Activated CD4-positive, alpha-beta T cell treated with anti-CD3 and anti-CD28 coated beads, Interleukin-2, Interleukin-4, amounts not matched to agents 100 ng/mL and 50 ng/mL, durations not matched to agents 16 hours and 8 hours (primary cell): ENCODE data around the gene ARHGAP24.
"Not testable (repeated sequence)": the region's sequence is repeated elsewhere in the genome, so short reads cannot be mapped to it uniquely, and the experiment has no call there.

Source experiments
- DNase-seq: peaks from one replicate; pipeline ENCODE4 v3.0.0-alpha.2; 2020; ENCODE audit warnings: low spot score

The ARHGAP24 gene

DNA sequence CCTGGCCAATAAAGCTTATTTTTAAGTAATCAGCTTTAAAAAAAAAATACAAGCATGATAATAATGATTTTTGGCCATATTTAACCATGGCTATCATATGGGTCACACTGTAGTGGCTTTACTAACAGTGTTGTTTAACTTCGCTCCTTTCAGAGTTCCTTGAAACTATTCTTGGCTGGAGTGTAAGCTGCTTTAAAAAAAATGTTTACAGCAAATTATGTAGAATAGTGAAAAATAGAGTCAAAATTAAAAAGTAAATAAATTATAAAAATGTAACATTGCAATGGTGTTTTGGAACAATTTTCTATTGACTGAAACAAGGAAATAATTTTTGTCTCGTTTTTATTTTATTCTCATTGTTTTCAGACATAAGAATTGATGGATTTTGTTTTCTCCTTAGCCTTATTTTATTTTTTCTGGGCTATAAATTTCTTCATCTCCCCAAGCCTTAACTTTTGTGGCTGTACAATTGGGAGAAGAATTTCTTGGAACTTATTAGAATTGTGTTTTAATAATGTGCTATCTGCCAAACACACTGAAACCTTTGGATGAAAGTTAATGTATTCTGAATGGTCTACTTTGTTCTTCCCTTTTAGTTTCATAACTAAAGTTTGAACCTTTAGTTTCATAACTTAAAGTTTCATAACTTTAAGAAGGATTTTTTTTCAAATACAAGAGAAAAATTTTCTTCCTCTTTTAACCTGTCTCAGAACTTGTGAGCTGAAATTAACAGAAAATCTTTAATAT, 182.0 kb downstream of the ARHGAP24 start:
- no peak for DNase-seq

DNA sequence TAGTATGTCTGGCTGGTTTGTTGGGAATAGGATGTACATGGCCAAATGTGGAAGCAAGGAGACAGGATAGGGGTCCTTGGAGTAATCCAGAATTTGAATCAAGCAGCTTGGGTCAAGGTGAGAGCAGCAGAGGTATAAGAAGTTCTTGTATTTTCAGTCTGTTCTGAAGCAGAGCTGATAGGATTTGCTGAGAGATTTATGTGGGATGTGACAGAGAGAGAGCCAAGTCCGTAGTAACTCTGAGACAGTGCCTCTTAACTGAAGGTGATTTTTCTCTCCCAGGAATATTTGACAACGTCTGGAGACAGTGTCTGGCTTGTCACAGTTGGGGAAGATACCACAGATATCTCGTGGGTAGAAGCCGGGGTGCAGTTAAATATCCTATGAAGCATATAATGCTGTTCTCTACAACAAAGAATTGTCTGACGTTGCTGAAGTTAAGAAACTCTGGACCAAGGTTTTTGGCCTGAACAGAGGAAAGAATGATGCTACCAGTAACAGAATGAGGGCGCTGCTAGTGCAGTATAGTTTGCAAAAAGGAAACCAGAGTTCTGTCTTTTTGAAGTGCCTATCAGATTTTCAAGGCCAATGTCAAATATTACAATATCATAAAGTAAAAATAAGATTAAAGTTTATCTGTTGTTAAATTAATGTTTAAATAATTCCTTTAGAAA, 184.0 kb downstream of the ARHGAP24 start:
- no peak for DNase-seq

DNA sequence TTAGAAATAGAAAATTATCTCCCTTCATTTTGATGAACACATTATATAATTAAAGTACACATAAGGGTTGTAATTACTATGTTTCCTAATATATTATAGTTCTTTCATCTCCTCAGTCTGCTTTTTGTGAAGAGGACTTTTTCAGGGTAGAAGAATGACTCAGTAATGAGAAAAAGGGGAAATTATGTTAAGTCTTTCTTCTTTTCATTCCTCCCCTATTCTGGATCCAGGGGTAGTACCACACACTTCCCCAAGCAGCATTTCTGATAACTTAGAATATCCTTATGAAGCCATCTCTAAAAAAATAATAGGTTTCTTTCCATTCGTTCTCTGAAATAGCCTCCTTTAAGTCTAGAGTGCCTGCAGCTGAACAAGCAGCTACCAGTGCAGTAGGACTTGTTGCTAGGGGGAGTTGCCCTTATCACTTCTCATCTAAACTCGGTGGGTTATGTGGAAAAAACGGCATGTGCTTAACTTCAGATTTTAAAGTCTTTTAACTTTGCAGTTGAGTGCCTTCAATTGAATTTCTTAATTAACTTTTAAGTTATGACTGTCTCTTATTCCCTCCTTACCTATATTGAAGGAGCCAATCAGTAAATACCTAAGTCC, 184.8 kb downstream of the ARHGAP24 start:
- no peak for DNase-seq

DNA sequence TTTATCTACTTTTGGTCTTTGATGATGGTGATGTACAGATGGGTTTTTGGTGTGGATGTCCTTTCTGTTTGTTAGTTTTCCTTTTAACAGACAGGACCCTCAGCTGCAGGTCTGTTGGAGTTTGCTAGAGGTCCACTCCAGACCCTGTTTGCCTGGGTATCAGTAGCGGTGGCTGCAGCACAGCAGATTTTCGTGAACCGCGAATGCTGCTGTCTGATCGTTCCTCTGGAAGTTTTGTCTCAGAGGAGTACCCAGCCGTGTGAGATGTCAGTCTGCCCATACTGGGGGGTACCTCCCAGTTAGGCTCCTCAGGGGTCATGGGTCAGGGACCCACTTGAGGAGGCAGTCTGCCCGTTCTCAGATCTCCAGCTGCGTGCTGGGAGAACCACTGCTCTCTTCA, 191.7 kb downstream of the ARHGAP24 start:
- DNase-seq = not testable (repeated sequence)

DNA sequence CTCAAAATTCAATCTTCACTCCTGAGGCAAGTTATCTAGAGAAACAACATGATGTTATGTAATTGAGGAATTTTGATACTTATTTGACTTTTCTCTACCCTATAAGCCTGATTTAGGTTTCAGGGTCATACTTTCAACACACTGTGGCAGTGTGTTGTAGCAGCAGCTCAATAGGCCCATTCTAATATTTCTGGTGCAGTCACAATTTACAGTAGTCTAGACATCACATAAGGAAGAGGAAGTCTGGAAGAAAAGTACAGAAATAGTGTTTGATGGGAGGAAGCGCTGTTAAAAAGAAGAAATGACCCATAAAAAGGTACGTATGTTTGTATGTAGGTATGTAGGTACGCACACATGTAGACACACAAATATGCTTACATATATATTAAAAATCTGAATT, 194.3 kb downstream of the ARHGAP24 start:
- DNase-seq = no peak

DNA sequence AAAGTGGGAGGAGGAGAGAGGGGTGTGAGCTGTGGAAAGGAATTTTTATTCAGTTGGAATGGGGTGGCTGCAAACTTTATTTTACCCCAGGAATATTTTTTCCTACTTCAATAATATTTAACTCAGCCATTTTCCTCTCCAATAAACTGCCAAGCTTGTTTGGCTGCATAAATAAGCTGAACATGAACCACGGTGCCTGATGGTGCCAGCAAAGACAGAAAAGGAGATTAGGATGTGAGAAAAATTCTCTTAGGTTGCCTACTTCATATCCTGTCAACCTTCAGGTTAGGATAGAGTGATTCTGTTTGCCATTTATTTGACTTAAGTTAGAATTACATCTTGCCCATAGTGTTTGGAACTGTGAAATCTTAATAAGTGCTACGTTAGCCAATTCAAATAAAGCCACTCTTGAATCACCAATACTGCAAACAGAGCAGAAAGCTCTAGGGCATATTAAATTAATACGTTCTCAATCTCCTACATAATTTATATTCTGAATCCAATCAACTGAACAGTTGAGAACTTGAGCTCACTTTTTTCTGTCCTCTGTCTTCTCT, 195.1 kb downstream of the ARHGAP24 start:
- DNase-seq = no peak

DNA sequence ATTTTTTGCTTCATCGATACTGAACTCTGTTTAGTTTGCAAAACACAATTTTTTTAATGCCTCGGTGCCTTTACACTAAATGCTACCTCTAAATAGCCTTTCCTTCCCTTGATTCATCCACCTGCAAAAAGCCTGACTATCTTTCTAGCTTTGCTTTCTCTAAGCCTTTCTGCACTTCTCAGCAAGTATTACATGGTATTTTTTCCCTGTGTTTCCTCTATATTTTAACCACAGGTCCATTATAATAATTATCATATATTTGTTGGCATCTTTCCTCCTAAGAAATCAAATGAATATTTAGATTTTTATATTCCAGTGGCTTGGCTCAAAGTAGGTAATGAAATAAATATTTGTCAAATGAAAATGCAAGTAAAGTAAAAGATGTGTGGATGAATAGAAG, 196.2 kb downstream of the ARHGAP24 start:
- no peak for DNase-seq

DNA sequence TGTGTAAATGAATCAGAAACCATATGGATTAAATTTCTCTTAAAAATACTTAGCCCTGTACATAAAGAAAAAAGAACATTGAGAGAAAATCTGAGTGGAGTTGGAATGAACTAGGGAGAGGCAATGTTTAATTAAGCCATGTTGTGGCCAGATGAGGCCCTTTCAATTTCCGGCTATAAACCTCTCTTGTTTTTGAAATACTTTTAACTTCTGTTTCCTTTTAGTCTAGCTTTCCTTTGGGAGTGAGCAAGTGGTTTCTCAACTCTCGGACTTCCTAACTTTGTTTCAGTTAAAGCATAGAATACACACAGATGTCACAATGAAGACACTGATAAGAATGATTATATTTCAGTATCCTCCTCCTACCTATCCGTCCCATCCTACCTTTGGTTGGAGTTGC, 197.2 kb downstream of the ARHGAP24 start:
- no peak for DNase-seq

DNA sequence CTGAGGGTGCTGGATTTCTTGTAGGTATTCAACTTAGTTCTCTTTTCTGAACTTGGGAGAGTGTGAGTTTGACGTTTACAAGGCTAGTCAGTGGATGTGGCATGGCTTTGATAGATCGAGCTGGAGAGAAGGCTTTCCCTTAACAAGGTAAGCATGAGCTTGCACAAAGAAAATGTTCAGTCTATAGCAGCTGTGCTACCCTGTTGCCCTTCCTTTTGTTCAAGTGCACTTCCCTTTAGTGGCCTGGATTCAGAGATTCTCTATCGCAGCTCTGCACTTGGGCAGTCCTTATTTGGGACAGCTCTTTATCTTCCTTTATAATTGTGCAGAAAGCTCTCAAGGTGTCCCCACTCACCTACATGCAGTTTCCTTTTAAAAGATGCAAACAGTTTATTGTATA, 198.0 kb downstream of the ARHGAP24 start:
- no peak for DNase-seq

DNA sequence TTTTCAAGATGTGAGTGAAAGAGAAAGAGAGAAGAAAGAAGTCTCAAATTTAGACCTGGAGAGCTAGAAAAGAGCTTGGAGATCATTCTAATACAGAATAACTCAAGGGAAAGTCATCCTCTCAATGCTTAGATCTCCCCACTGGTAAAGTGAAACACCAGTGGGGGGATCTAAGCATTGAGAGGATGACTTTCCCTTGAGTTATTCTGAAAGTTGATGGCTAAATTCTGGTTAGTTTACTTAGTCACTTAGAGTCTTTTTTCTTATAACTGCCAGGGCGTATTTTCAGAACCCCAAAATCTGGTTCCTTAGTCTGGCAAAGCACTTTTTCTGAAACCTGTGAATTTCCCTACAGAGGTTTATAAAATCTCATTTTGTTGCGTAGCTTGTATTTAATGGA, 198.6 kb downstream of the ARHGAP24 start:
- no peak for DNase-seq

DNA sequence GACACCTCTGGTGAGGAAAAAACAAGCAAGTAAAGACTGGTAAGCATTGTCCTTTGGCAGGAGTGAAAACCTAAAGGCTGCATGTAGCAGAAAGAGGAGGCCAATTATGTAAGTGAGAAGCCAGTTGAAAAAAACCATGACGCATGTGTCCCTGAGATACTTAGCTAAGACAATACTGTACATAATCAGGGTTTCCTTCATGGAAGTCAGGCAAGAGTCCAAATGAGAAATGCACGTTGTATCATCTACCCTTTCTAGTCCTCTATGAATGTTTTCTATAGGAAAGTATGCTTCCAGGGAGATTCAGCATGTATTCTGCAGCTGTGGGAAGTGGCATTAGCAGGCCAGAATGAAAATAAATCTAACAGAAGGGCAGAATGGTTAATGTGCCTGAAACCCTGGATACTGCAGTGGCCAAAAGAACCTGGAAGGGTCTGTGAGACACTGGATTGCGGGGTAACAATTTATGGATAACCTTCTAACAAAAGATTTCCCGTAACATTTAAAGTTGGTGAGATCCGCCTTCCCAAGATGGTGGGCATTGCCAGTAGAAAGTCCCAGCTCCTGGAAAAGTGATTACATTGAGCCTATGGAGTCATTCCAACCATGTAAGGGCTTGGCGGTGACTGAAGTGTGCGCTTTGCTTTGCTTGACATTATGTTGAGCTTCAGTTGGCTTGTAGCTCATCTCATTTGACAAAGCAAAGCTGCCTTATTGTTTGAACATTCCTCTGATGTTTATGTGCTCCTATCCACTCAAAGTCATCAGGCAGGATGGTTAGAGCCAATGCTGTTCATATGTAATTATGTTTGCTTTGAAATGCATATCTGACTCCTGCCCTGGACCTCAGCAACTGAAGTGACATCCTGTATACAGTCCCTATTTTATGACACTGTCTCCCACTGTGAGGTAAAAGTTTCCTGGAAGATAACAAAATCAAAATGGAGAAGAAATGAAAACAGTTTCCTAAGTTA, 200.4 kb downstream of the ARHGAP24 start:
- DNase-seq = no peak

DNA sequence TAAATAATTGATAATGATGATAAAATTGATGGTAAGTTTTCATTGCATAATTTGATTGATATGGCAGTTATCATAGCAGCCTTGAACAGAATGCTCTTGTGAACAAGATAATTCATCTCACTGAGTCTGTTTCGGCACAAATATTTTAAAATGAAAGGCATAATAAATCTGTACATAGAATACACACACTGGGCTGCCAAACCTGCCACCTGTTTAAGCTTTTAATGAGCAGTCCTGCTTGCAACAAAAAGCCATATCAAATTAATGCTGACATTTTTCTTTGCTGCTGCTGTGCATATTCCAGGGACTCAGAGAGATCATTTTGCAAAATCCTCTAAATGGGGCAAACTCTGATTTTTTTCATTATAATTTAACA, 201.1 kb downstream of the ARHGAP24 start:
- DNase-seq = no peak

DNA sequence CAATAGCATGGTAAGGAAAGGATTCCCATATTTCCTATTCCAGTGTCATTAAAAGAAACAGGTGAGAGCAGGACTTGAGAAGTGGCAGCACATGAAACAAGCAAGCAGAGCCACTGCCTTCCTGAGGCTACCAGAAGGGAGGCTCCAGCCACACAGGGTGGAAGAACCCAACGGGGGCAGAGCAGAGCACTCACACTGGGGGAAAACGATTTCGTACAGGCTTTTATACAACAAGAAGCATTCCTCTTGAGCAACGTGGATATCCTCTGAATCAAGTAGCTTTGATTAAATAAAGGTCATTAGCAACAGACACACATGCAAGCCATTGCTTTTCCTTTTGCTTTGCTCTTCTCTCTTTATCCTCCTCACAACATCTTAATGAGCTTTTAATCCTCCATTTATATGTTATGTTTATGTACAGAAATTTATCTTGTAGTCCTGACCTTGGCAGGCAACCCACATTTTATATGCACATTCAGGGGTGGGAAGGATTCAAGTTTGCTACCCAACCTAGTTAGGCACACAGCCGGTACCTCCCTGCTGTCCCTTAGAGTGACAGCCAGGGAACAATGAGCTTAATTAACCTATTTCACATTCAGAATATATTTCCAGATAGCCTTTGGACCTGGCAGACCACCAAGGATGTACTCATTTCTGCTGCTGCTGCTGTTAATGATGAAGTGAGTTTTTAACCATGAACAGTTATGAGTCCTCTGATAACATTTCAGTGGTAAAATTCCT, 202.1 kb downstream of the ARHGAP24 start:
- DNase-seq = no peak

DNA sequence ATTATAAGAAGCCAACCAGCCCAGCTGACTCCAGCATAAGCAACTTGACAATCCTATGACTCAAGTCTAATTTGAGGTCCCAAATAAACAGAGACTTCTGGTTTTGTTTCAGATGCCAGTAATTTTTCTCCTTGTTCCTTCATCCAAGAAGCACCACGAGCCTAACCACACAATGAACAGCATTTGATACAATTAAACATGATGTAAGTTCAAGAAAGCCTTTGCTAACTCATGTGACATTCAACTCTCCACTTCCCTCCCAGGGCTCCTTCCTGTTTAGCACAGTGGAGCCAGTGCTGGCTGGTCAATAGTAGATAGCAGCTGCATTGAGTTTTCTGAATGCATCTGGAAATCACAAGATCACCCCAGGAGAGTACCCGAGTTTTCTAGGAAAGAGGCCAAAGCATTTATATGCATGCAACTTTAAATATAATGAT, 206.3 kb downstream of the ARHGAP24 start:
- no peak for DNase-seq

DNA sequence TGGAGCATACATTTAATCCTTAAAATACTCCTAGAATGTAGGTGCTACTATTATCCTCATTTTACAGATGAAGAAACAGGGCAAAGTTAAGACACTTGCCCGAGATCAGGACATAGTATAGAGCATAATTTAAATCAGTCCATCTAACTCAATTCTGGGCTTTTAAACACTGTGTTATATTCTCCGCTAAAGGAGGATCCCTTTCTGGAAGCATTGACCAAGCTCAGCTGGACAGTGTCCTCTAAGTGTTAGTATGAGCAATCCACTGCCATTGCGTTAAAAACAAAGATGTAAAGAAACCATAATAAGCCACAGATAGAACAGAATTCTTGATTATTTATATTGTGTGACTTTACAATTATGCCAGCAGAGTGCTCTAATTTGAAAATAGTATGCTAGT, 207.0 kb downstream of the ARHGAP24 start:
- no peak for DNase-seq

DNA sequence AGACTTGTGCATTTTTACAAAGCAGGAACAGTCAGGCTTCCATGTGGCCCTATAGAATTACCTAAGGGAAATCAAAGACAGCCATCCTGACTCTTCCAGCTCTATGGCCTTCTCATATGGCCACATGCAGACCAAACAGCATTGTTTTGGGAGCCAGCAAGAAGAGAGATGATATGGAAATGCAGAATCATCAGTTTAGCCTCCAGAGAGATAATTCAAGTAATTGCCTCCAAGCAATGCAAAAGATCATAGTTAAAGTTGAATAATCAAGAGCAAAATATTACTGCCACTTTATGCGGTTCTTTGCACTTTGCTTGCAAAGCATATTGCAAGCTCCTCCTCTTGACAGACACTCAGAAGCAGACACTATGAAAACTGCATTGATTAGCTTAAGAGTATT, 207.4 kb downstream of the ARHGAP24 start:
- no peak for DNase-seq

DNA sequence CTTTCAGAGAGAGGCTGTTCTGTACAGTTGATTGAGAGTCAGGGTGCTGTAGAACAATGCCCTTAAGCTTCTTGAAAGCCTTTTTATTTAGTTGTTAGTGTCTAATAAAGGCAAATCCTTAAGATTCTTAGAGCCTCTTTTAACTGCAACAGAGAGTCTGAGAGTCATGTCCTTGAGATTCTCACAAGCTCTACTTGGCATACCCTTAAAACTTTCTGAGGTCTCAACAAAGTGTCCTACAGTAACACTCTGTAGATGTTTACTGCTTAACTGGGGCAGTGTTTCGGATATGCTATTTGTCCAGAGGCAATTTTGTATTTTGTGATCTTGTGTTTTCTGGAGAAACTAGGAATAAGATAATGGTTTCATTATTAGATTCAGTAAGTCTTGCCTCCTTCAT, 209.7 kb downstream of the ARHGAP24 start:
- no peak for DNase-seq

DNA sequence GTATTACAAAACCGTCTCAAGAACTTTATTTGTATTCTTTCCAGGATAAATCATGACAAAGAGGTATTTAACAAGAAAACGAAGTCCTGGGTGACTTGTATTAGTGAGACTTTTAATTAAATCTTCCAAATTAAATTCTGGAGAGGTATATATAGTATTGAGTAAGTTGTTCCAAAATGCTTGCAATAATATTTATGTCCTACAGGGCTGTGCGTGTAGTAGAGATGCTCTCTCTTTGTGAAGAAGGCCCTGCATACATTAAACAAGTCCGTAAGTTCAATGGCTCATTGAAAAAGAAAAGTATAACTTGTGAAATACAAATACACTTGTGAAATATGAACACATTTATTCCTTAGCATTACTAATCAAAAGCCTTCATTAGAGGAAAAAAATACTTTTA, 211.4 kb downstream of the ARHGAP24 start:
- no peak for DNase-seq

DNA sequence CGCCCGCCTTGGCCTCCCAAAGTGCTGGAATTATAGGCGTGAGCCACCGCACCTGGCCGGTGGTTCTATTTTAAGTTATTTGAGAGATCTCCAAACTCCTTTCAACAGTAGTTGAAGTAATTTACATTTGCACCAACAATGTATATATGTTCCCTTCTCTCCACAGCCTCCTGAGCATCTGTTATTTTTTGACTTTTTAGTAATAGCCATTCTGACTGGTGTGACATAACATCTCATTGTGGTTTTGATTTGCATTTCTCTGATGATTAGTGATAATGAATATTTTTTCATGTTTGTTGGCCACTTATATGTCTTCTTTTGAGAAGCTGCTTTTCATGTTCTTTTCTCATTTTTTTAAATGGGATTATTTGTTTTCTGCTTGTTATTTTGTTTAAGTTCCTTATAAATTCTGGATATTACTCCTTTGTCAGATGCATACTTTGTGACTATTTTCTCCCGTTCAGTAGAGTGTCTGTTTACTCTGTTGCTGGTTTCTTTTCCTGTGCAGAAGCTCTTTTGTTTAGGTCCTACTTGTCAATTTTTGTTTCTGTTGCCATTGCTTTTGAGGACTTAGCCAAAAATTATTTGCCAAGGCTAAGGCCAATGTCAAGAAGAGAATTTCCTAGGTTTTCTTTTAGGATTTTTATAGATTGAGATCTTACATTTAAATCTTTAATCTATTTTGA, 213.2 kb downstream of the ARHGAP24 start:
- no peak for DNase-seq

DNA sequence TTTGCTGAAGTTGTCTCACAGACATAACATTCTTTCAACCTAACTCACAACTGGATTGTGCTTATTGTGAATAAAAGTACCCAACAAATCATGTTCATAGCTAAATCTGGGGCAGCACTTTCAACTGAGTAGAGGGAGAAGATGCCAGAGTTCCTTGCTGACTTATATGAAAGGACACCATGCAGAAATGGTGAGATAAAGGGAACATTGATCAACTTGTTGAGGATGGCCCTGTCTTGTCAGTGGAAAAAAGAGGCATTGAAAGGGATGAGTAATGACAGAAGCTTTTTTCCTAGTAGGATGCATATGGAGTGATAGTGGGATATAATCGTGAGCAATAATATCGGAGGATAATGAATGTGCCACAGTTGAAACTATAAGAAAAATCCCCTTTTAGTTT, 221.7 kb downstream of the ARHGAP24 start:
- DNase-seq = no peak

DNA sequence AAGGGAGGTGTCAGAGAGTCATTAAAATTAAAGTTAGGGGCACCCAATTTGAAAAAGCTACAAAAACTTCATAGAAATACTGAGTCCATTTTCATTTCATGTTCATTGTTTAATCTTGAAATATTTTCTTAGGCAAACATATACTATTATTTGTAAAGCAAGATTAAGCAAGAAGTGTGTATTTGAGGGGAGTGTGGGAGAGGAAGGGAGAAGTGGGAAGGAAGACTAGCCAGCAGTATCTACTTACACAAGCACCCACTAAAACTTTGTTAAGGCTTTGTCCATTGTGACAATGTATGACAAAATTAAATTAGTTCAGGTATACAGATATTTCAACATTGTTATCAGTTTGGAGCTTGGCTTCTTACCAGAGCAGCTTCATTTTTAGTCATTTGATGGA, 222.9 kb downstream of the ARHGAP24 start:
- no peak for DNase-seq
